Stimulated activated CD8-positive, alpha-beta memory T cell treated with anti-CD3 and anti-CD28 coated beads, Interleukin-12 subunit alpha, Interleukin-12 subunit beta, amount 100 ng/mL, for 24 hours (primary cell): Measurements from ENCODE around the gene NUP133.
"Not testable (repeated sequence)": the region's sequence is repeated elsewhere in the genome, so short reads cannot be mapped to it uniquely, and the experiment has no call there.

ENCODE experiments used
- DNase-seq: peaks from one replicate; pipeline ENCODE4 v3.0.0-alpha.2; 2020; ENCODE audit errors: extremely low read depth

NUP133 gene

GRCh38 chr1:229412810-229413209 is 95.3 kb downstream of the NUP133 start:
- DNase-seq, result not testable (repeated sequence)

GRCh38 chr1:229412056-229412455 is 96.1 kb downstream of the NUP133 start:
- DNase-seq, result no peak

GRCh38 chr1:229411434-229412055 is 96.6 kb downstream of the NUP133 start:
- DNase-seq, result no peak

GRCh38 chr1:229410692-229411433 is 97.3 kb downstream of the NUP133 start:
- no peak for DNase-seq

GRCh38 chr1:229410370-229410691 is 97.8 kb downstream of the NUP133 start:
- DNase-seq, result no peak

GRCh38 chr1:229409616-229410369 is 98.3 kb downstream of the NUP133 start:
- DNase-seq, result no peak

- no peak for DNase-seq
Measured at GRCh38 chr1:229408458-229409037, 99.6 kb downstream of the NUP133 start.

GRCh38 chr1:229407206-229408026 is 100.7 kb downstream of the NUP133 start:
- DNase-seq, result no peak

- DNase-seq, result no peak
Measured at GRCh38 chr1:229406798-229407197, 101.3 kb downstream of the NUP133 start.

- no peak for DNase-seq
Measured at GRCh38 chr1:229403573-229403972, 104.6 kb downstream of the NUP133 start.

- no peak for DNase-seq
Measured at GRCh38 chr1:229402993-229403392, 105.1 kb downstream of the NUP133 start.

- not testable (repeated sequence) for DNase-seq
Measured at GRCh38 chr1:229402329-229402728, 105.8 kb downstream of the NUP133 start.

- DNase-seq, result no peak
Measured at GRCh38 chr1:229397762-229398161, 110.4 kb downstream of the NUP133 start.

- no peak for DNase-seq
Measured at GRCh38 chr1:229396585-229397206, 111.4 kb downstream of the NUP133 start.

- not testable (repeated sequence) for DNase-seq
Measured at GRCh38 chr1:229394517-229394916, 113.6 kb downstream of the NUP133 start.

GRCh38 chr1:229392936-229393335 is 115.2 kb downstream of the NUP133 start:
- DNase-seq, result no peak
